Esophagus squamous epithelium (tissue), 5 donors: ENCODE data around the gene DENND6A. TPM values are rescaled to one million over a fixed set of nuclear protein-coding genes. Genes with fewer than 3 reads are reported as not detected.

Experiments
- DNase-seq: peaks from one replicate; lab custom pipeline; 2025; lab: John Stamatoyannopoulos, UW
- H3K27ac ChIP-seq, 4 donors: fragments of 200-600 bp; sonication (generic); one replicate each; pipeline ENCODE4 v1.5.1; 2016 to 2019; ENCODE audit warnings: mild to moderate bottlenecking in 1 of 4
- H3K27me3 ChIP-seq, 4 donors: fragments of 200-600 bp; sonication (generic); 1 replicate in 3 of 4; 2 replicates in 1 of 4; pipeline versions ENCODE4 v1.5.1 to v1.6.0; 2017 to 2021; ENCODE audit warnings: antibody characterized with exemption in 1 of 4
- H3K36me3 ChIP-seq, 3 donors: fragments of 200-600 bp; sonication (generic); one replicate each; pipeline ENCODE4 v1.5.1; 2016 to 2019
- H3K4me1 ChIP-seq, 3 donors: fragments of 200-600 bp; sonication (generic); one replicate each; pipeline ENCODE4 v1.5.1; 2017 to 2019
- H3K4me3 ChIP-seq, 4 donors: fragments of 200-600 bp; sonication (generic); 1 replicate in 3 of 4; 2 replicates in 1 of 4; pipeline ENCODE4 v1.5.1; 2016 to 2019; ENCODE audit warnings: mild to moderate bottlenecking in 2 of 4, moderate library complexity in 1 of 4
- H3K9me3 ChIP-seq, 3 donors: fragments of 200-600 bp; sonication (generic); one replicate each; pipeline ENCODE4 v1.5.1; 2016 to 2019
- POLR2A ChIP-seq, 4 donors: fragments of 450-650 bp; IDR thresholded peaks; one replicate each; pipeline ENCODE4 v1.6.1; 2017; ENCODE audit warnings: antibody characterized with exemption in 4 of 4, mild to moderate bottlenecking in 4 of 4, moderate library complexity in 3 of 4
- WGBS, 2 donors: methylation state at CpG; one replicate each; pipeline ENCODE4 v1.1.5; 2018; 5-methylcytosine and 5-hydroxymethylcytosine counted together
- intact Hi-C: fragments of 100-400 bp; cut with DNase I; formaldehyde crosslinking; loops from one replicate; pipeline ENCODE4 v1.15.0; 2022
- total RNA-seq, 4 donors: library from RNA; depleted of rRNA; stranded (reverse); fragments of >200 nt; gene quantifications; one replicate each; pipeline ENCODE4 v1.1.0, GENCODE V29; 2016
- TF ChIP-seq, protein P1 (sequence below), 6 experiments: fragments of 450-650 bp in 4 of 6; fragments of 200-600 bp in 2 of 6; sonication (generic) in 2 of 6; IDR thresholded peaks; one replicate each; pipeline ENCODE4 v1.5.1; 2016 to 2019; ENCODE audit warnings: antibody characterized with exemption in 6 of 6, mild to moderate bottlenecking in 4 of 6, moderate library complexity in 4 of 6
- donor health status: DM: yes; HTN: yes; CAD: no.

DENND6A gene
- total RNA-seq, 4 donors from 2014 or later = 18.6 to 36.0 (median 24.4) TPM

DNA sequence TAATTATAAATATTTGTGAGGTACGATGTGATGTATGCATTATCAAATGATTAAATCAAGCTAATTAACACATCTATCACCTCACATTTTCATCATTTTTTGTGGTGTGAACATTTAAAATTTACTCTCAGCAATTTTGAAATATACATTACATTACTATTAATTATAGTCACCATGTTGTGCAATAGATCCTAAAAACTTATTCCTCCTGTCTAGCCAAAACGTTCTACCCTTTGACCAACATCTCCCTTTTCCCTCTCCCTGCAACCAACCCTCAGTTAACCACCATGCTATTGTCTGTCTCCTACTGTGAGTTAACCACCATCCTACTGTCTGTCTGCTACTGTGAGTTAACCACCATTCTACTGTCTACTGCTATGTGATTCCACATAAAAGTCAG lies 42.5 kb upstream of the DENND6A start:
- no peak overlapping the region for H3K4me3 ChIP-seq
- no peaks in the 10 kb centered on the region for H3K4me1 ChIP-seq
- intact Hi-C loops = no loop called here
- no peaks in the 10 kb centered on the region for H3K27me3 ChIP-seq
- WGBS, 2 donors = 66 to 69% methylated on average over 2 of the region's 2 CpGs
- no peak overlapping the region for H3K27ac ChIP-seq
- DNase-seq = no peak
- TF ChIP-seq, protein P1, sequence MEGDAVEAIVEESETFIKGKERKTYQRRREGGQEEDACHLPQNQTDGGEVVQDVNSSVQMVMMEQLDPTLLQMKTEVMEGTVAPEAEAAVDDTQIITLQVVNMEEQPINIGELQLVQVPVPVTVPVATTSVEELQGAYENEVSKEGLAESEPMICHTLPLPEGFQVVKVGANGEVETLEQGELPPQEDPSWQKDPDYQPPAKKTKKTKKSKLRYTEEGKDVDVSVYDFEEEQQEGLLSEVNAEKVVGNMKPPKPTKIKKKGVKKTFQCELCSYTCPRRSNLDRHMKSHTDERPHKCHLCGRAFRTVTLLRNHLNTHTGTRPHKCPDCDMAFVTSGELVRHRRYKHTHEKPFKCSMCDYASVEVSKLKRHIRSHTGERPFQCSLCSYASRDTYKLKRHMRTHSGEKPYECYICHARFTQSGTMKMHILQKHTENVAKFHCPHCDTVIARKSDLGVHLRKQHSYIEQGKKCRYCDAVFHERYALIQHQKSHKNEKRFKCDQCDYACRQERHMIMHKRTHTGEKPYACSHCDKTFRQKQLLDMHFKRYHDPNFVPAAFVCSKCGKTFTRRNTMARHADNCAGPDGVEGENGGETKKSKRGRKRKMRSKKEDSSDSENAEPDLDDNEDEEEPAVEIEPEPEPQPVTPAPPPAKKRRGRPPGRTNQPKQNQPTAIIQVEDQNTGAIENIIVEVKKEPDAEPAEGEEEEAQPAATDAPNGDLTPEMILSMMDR (IDR thresholded peaks at IDR 0.05) = no peak
- no peak for TF ChIP-seq POLR2A (IDR thresholded peaks at IDR 0.05)
- no peaks in the 10 kb centered on the region for H3K9me3 ChIP-seq
- no peaks in the 10 kb centered on the region for H3K36me3 ChIP-seq

DNA sequence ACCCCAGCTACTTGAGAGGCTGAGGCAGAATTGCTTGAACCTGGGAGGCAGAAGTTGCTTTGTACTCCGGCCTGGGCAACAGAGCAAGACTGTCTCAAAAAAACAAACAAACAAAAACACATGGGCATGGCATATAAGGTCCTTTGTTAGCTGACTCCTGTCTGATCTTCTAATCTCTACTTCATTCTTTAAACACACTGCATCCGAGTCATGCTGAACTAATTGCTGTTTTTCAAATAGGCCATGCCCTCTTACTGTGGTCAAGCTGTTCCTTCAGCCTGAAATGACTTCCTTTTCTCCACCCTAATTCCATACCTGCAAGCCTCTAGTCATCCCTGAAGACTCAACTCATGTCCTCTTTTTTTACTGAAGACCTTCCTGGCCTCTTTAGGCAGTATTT lies 40.9 kb upstream of the DENND6A start:
- intact Hi-C loops = no loop called here
- no peaks in the 10 kb centered on the region for H3K4me1 ChIP-seq
- TF ChIP-seq, protein P1 (IDR thresholded peaks at IDR 0.05) = no peak
- no peak for TF ChIP-seq POLR2A (IDR thresholded peaks at IDR 0.05)
- no peak overlapping the region for H3K27ac ChIP-seq
- 75 to 76% methylated on average over 2 of the region's 2 CpGs for WGBS, 2 donors
- no peaks in the 10 kb centered on the region for H3K27me3 ChIP-seq
- DNase-seq = no peak
- no peaks in the 10 kb centered on the region for H3K9me3 ChIP-seq
- H3K4me3 ChIP-seq = no peak overlapping the region
- no peaks in the 10 kb centered on the region for H3K36me3 ChIP-seq

DNA sequence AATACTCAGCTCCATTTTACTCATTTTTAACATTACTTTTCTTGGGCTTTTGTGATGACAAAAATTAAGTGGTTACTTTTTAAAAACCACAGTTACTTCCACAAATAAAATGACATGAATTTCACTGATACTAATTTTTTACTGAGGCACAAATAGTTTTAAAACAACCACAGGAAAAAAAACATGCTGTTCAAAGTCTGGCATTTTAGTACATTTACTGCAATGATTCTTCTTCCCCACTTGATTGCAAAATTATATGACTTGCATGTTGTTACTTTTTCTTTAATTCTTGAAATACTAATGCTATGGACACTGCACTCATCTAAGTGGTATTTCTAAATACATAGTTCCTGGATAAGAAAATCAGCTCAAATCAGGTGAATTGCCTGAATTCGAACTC lies 38.4 kb upstream of the DENND6A start:
- Histone ChIP-seq H3K9me3 (no peaks in the 10 kb centered on the region), H3K4me1 (no peaks in the 10 kb centered on the region), H3K27ac (no peak overlapping the region), H3K36me3 (no peaks in the 10 kb centered on the region), H3K4me3 (no peak overlapping the region), H3K27me3 (no peaks in the 10 kb centered on the region)
- no peak for DNase-seq
- no peak for TF ChIP-seq POLR2A (IDR thresholded peaks at IDR 0.05)
- TF ChIP-seq, protein P1 (IDR thresholded peaks at IDR 0.05) = no peak
- 83 to 86% methylated on average over 1 of the region's 1 CpG for WGBS, 2 donors
- intact Hi-C loops = no loop called here

GRCh38 chr3:57730682-57731081 lies 37.8 kb upstream of the DENND6A start:
- 67 to 74% methylated on average over 3 of the region's 3 CpGs for WGBS, 2 donors
- H3K27me3 ChIP-seq = no peaks in the 10 kb centered on the region
- no peak overlapping the region for H3K4me3 ChIP-seq
- no peak overlapping the region for H3K27ac ChIP-seq
- H3K9me3 ChIP-seq = no peaks in the 10 kb centered on the region
- TF ChIP-seq, protein P1 (IDR thresholded peaks at IDR 0.05) = no peak
- TF ChIP-seq POLR2A (IDR thresholded peaks at IDR 0.05) = no peak
- H3K36me3 ChIP-seq = no peaks in the 10 kb centered on the region
- H3K4me1 ChIP-seq = no peaks in the 10 kb centered on the region
- DNase-seq = no peak
- intact Hi-C loops = no loop called here

DNA sequence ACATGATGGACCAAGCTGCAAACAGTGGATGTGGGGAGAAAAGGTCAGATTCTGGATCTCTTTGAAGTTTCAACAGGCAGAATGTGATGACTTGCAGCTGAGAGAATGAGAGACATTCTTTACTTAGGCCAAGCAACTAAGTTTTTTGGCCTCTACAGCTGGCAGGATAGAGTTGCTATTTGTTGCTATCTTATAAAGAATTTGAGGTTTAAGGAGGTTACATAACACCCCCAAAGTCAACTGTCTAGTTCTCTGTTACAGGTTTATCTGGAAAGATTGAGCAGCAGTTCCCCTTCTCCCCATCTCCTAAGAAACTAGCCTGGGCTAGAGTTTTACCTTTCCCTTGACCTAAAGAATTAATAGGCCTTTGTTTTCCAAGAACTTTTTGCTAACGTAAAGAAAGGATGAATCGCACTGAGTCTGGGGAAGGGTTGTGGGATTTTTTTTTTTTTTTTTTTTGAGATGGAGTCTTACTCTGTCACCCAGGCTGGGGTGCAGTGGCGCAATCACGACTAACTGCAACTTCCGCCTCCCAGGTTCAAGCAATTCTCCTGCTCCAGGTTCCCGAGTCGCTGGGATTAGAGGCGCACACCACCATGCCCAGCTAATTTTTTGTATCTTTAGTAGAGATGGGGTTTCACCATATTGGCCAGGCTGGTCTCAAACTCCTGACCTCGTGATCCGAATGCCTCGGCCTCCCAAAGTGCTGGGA lies 36.6 kb upstream of the DENND6A start:
- Histone ChIP-seq H3K4me3 (no peak overlapping the region), H3K27me3 (no peaks in the 10 kb centered on the region), H3K27ac (no peak overlapping the region), H3K36me3 (no peaks in the 10 kb centered on the region), H3K9me3 (no peaks in the 10 kb centered on the region), H3K4me1 (no peaks in the 10 kb centered on the region)
- intact Hi-C loops = no loop called here
- WGBS, 2 donors = 85 to 88% methylated on average over 11 of the region's 11 CpGs
- DNase-seq = no peak
- TF ChIP-seq POLR2A (IDR thresholded peaks at IDR 0.05) = no peak
- TF ChIP-seq, protein P1 (IDR thresholded peaks at IDR 0.05) = no peak
